ENCODE data around the gene BANK1.

BANK1 gene

GRCh38 chr4:101791182-101791558, 640 bp downstream of the BANK1 start:
- Histone ChIP-seq H3K36me3 (ENCODE audit: insufficient read depth, low read length) (no peaks in the 10 kb centered on the region), H3K4me2 (ENCODE audit: insufficient read depth, low read length) (no peak overlapping the region), H3K4me1 (ENCODE audit: insufficient read depth, low read length) (peaks cover 5% of the 10 kb centered on the region; the same call in 1 of the 2 replicates), H3K79me2 (ENCODE audit: insufficient read depth, low read length) (no peaks in the 10 kb centered on the region), H3K27ac (ENCODE audit: low read length) (no peak overlapping the region), H4K20me1 (ENCODE audit: insufficient read depth, low read length) (no peaks in the 10 kb centered on the region), H3K9ac (ENCODE audit: low read depth, low read length) (no peak overlapping the region), H3K4me3 (ENCODE audit: low read depth in 1 of 2, low read length in 2 of 2) (no peak overlapping the region), H3K9me3 (ENCODE audit: insufficient read depth, low read length, severe bottlenecking) (no peaks in the 10 kb centered on the region), H3K27me3 (ENCODE audit: insufficient read depth, low read length, poor library complexity) (no peaks in the 10 kb centered on the region), H2AFZ (ENCODE audit: low read depth, low read length) (no peak overlapping the region)
- DNase-seq (no peak), ATAC-seq (ENCODE audit: insufficient read depth, low read depth) (no peak)
- TF ChIP-seq CTCF (IDR thresholded peaks at IDR 0.05; ENCODE audit: borderline replicate concordance, extremely low read depth, low read length, poor library complexity, severe bottlenecking): no peak

GRCh38 chr4:101792056-101792590, 1.6 kb downstream of the BANK1 start:
- H3K27ac ChIP-seq (ENCODE audit: low read length): no peak overlapping the region
- no peak for DNase-seq
- H3K4me2 ChIP-seq (ENCODE audit: insufficient read depth, low read length): no peak overlapping the region

GRCh38 chr4:101793397-101793796, 2.9 kb downstream of the BANK1 start:
- no peak for TF ChIP-seq EZH2 (IDR thresholded peaks at IDR 0.05; ENCODE audit: borderline replicate concordance, low read depth, low read length, severe bottlenecking)
- TF ChIP-seq CTCF (IDR thresholded peaks at IDR 0.05; ENCODE audit: borderline replicate concordance, extremely low read depth, low read length, poor library complexity, severe bottlenecking): no peak
- no peaks in the 10 kb centered on the region for H3K27me3 ChIP-seq (ENCODE audit: insufficient read depth, low read length, poor library complexity)
- H4K20me1 ChIP-seq (ENCODE audit: insufficient read depth, low read length): no peaks in the 10 kb centered on the region
- no peak overlapping the region for H3K27ac ChIP-seq (ENCODE audit: low read length)
- no peak for DNase-seq
- no peak overlapping the region for H2AFZ ChIP-seq (ENCODE audit: low read depth, low read length)
- H3K79me2 ChIP-seq (ENCODE audit: insufficient read depth, low read length): no peaks in the 10 kb centered on the region
- H3K9ac ChIP-seq (ENCODE audit: low read depth, low read length): no peak overlapping the region
- H3K9me3 ChIP-seq (ENCODE audit: insufficient read depth, low read length, severe bottlenecking): no peaks in the 10 kb centered on the region
- H3K4me3 ChIP-seq (ENCODE audit: low read depth in 1 of 2, low read length in 2 of 2): no peak overlapping the region
- H3K4me2 ChIP-seq (ENCODE audit: insufficient read depth, low read length): no peak overlapping the region
- peaks cover 5% of the 10 kb centered on the region; the same call in 1 of the 2 replicates for H3K4me1 ChIP-seq (ENCODE audit: insufficient read depth, low read length)
- no peaks in the 10 kb centered on the region for H3K36me3 ChIP-seq (ENCODE audit: insufficient read depth, low read length)
- ATAC-seq (ENCODE audit: insufficient read depth, low read depth): no peak

More at GRCh38 chr4:101792056-101792590, 1.6 kb downstream of the BANK1 start:
- Histone ChIP-seq H3K36me3 (ENCODE audit: insufficient read depth, low read length) (no peaks in the 10 kb centered on the region), H3K79me2 (ENCODE audit: insufficient read depth, low read length) (no peaks in the 10 kb centered on the region), H3K9me3 (ENCODE audit: insufficient read depth, low read length, severe bottlenecking) (no peaks in the 10 kb centered on the region), H4K20me1 (ENCODE audit: insufficient read depth, low read length) (no peaks in the 10 kb centered on the region), H3K4me3 (ENCODE audit: low read depth in 1 of 2, low read length in 2 of 2) (no peak overlapping the region), H3K9ac (ENCODE audit: low read depth, low read length) (no peak overlapping the region), H3K4me1 (ENCODE audit: insufficient read depth, low read length) (peaks cover 5% of the 10 kb centered on the region; the same call in 1 of the 2 replicates), H3K27me3 (ENCODE audit: insufficient read depth, low read length, poor library complexity) (no peaks in the 10 kb centered on the region), H2AFZ (ENCODE audit: low read depth, low read length) (no peak overlapping the region)
- no peak for TF ChIP-seq EZH2 (IDR thresholded peaks at IDR 0.05; ENCODE audit: borderline replicate concordance, low read depth, low read length, severe bottlenecking)
- TF ChIP-seq CTCF (IDR thresholded peaks at IDR 0.05; ENCODE audit: borderline replicate concordance, extremely low read depth, low read length, poor library complexity, severe bottlenecking): no peak
- no peak for ATAC-seq (ENCODE audit: insufficient read depth, low read depth)

DNA sequence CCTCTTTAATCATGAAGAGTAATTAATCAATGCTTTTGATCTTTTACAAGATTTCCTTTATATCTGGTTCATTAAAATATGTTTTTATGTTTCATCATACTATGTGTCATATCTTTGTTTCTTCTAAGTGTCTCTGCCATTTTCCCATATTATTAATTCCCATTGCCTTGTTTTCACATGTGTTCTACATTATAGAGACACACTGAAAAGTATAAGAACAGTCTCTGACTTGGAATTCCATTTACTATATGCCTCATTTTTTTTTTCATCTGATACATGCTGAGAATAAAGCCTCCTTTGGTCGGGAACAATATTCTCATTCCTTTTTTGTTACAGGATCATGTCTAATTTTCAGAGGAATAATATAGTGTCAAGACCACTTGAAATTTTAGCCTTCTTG, 4.3 kb downstream of the BANK1 start:
- H3K4me3 ChIP-seq (ENCODE audit: low read depth in 1 of 2, low read length in 2 of 2): no peak overlapping the region
- no peaks in the 10 kb centered on the region for H3K36me3 ChIP-seq (ENCODE audit: insufficient read depth, low read length)
- ATAC-seq (ENCODE audit: insufficient read depth, low read depth) (no peak), DNase-seq (no peak)
- H3K9ac ChIP-seq (ENCODE audit: low read depth, low read length): no peak overlapping the region
- H3K27me3 ChIP-seq (ENCODE audit: insufficient read depth, low read length, poor library complexity): no peaks in the 10 kb centered on the region
- H3K4me2 ChIP-seq (ENCODE audit: insufficient read depth, low read length): no peak overlapping the region
- H2AFZ ChIP-seq (ENCODE audit: low read depth, low read length): no peak overlapping the region
- no peak for TF ChIP-seq CTCF (IDR thresholded peaks at IDR 0.05; ENCODE audit: borderline replicate concordance, extremely low read depth, low read length, poor library complexity, severe bottlenecking)
- TF ChIP-seq EZH2 (IDR thresholded peaks at IDR 0.05; ENCODE audit: borderline replicate concordance, low read depth, low read length, severe bottlenecking): no peak
- no peak overlapping the region for H3K27ac ChIP-seq (ENCODE audit: low read length)
- no peaks in the 10 kb centered on the region for H3K79me2 ChIP-seq (ENCODE audit: insufficient read depth, low read length)
- peaks cover 5% of the 10 kb centered on the region; the same call in 1 of the 2 replicates for H3K4me1 ChIP-seq (ENCODE audit: insufficient read depth, low read length)
- no peaks in the 10 kb centered on the region for H4K20me1 ChIP-seq (ENCODE audit: insufficient read depth, low read length)
- no peaks in the 10 kb centered on the region for H3K9me3 ChIP-seq (ENCODE audit: insufficient read depth, low read length, severe bottlenecking)
